Measurements from ENCODE around the gene VSTM2A.

The VSTM2A gene

DNA sequence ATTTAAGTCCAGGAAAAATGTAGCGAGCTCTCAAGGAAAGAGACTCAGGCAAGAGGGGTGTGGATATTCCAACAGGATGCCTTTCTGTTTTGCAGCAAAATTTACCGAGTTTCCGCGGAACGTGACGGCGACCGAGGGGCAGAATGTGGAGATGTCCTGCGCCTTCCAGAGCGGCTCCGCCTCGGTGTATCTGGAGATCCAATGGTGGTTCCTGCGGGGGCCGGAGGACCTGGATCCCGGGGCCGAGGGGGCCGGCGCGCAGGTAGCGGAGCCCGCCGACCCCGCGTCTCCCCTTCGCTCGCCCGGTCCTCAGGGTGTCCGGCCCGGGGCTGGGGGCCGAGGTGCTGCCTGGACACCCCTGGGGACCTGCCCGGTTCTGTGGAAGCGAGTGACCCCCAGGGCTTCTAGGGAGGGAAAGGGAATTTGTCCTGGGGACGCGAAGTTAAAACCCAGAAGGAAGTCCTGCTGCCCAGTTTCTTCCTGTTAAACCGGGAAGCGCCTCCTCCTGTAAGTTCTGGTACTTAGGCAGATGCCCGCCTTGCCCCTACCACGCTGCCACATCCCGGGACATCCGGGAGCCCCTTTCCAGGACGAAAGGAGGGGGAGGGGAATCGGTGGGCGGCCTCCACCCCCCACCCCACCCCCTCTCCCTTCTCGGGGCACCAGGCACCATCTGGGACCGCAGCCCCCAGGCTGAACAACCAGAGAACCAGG is 2.5 kb downstream of the VSTM2A start:
- no peak for TF ChIP-seq CTCF (conservative IDR thresholded peaks at IDR 0.05; ENCODE audit: control insufficient read depth, insufficient read depth, low read depth, low read length)
- DNase-seq (ENCODE audit: low read depth), result no peak
- no peak overlapping the region for H3K4me3 ChIP-seq (ENCODE audit: control insufficient read depth, low read depth, low read length)

- DNase-seq (ENCODE audit: low read depth), result no peak
- no peak overlapping the region for H3K4me3 ChIP-seq (ENCODE audit: control insufficient read depth, low read depth, low read length)
- no peak for TF ChIP-seq CTCF (conservative IDR thresholded peaks at IDR 0.05; ENCODE audit: control insufficient read depth, insufficient read depth, low read depth, low read length)
Observed at GRCh38 chr7:54545241-54545563, 3.0 kb downstream of the VSTM2A start.

DNA sequence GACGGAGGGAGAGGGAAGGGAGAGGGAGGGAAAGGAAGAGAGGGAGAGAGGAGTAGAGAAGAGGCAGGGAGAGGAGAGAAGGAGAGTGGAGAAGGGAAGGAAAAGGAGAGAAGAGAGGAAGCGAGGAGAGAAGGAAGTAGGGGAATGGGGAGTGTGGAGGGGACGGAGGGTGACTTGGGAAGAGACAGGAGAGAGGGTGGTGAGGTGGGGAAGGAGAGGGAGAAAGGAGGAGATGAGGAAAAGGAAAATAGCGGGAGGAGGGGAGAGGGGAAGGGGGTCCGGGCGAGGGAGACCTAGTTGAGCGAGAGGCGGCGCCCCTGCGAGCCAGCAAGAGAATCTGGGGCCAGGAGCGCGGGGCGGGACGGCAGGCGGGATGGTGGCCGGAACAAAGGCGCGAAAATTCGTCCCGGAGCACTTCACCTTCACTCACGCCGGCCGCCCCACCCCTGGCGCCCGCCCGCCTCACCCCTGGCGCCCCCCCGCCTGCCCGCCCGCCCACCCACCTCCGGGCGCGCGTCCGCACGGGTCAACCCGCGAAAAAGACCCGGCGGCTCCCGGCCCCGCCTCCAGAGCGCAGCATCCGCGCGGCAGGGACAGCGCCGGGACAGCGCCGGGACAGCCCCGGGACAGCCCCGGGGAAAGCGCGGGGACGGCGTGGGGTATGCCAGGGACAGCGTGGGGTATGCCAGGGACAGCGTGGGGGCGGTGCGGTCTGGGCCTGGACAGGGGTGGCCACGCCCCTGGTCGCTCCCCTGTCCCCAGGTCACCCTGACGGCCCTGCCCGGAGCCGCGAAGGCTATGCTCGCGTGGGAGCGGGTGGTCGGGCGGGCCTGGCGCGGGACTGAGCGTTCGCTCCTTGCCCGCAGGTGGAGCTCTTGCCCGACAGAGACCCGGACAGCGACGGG is 4.2 kb downstream of the VSTM2A start:
- H3K4me3 ChIP-seq (ENCODE audit: control insufficient read depth, low read depth, low read length), result no peak overlapping the region
- DNase-seq (ENCODE audit: low read depth), result no peak
- peak; percentile 2 for TF ChIP-seq CTCF (conservative IDR thresholded peaks at IDR 0.05; ENCODE audit: control insufficient read depth, insufficient read depth, low read depth, low read length)

- no peak overlapping the region for H3K4me3 ChIP-seq (ENCODE audit: control insufficient read depth, low read depth, low read length)
- DNase-seq (ENCODE audit: low read depth), result no peak
- TF ChIP-seq CTCF (conservative IDR thresholded peaks at IDR 0.05; ENCODE audit: control insufficient read depth, insufficient read depth, low read depth, low read length), result no peak
Observed at GRCh38 chr7:54546986-54547314, 4.8 kb downstream of the VSTM2A start.

GRCh38 chr7:54550471-54550870 is 8.3 kb downstream of the VSTM2A start:
- H3K4me3 ChIP-seq (ENCODE audit: control insufficient read depth, low read depth, low read length), result no peak overlapping the region
- DNase-seq (ENCODE audit: low read depth), result no peak
- no peak for TF ChIP-seq CTCF (conservative IDR thresholded peaks at IDR 0.05; ENCODE audit: control insufficient read depth, insufficient read depth, low read depth, low read length)

- no peak overlapping the region for H3K4me3 ChIP-seq (ENCODE audit: control insufficient read depth, low read depth, low read length)
- DNase-seq (ENCODE audit: low read depth), result no peak
- TF ChIP-seq CTCF (conservative IDR thresholded peaks at IDR 0.05; ENCODE audit: control insufficient read depth, insufficient read depth, low read depth, low read length), result no peak
Observed at GRCh38 chr7:54556121-54556520, 13.9 kb downstream of the VSTM2A start.
